ENCODE results near the gene PDPN. TPM values are rescaled to one million over a fixed set of nuclear protein-coding genes. Genes with fewer than 3 reads are reported as not detected.
A peak's percentile ranks its signal among the peaks of the same experiment; 100 is the strongest.

Gene PDPN
- total RNA-seq, 1 donor from 2014 or later, result 3.2 TPM

DNA sequence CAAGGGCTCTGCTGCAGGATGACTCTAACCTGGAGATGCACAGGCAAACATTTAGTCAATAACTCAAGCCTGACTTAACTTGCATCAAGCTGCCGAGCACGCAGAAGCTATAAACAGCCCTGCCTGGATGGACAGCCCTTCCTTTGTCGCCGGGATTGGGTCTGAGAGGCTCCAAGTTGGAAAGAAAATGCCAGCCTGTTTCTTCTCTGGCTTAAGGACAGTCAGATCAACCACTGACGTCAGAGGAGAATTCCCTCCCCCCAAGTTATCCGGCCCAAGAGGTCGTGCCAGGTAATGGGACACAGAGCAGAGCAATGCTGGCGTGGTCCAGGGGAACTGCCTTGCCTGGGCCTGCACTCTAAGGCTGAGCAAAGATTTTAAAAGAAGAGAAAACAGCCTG is 42.8 kb upstream of the PDPN start:
- no peaks in the 10 kb centered on the region for H3K36me3 ChIP-seq (ENCODE audit: control insufficient read depth, insufficient read depth, low read length)
- no peak for FAIRE-seq
- H3K4me3 ChIP-seq (ENCODE audit: low read depth, low read length), result no peak overlapping the region
- no peaks in the 10 kb centered on the region for H3K27me3 ChIP-seq (ENCODE audit: control insufficient read depth, insufficient read depth, low read length)
- TF ChIP-seq, protein P1, sequence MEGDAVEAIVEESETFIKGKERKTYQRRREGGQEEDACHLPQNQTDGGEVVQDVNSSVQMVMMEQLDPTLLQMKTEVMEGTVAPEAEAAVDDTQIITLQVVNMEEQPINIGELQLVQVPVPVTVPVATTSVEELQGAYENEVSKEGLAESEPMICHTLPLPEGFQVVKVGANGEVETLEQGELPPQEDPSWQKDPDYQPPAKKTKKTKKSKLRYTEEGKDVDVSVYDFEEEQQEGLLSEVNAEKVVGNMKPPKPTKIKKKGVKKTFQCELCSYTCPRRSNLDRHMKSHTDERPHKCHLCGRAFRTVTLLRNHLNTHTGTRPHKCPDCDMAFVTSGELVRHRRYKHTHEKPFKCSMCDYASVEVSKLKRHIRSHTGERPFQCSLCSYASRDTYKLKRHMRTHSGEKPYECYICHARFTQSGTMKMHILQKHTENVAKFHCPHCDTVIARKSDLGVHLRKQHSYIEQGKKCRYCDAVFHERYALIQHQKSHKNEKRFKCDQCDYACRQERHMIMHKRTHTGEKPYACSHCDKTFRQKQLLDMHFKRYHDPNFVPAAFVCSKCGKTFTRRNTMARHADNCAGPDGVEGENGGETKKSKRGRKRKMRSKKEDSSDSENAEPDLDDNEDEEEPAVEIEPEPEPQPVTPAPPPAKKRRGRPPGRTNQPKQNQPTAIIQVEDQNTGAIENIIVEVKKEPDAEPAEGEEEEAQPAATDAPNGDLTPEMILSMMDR (IDR thresholded peaks at IDR 0.05; ENCODE audit: insufficient read depth, low read length, severe bottlenecking), result no peak
- DNase-seq (ENCODE audit: low read depth), result no peak

DNA sequence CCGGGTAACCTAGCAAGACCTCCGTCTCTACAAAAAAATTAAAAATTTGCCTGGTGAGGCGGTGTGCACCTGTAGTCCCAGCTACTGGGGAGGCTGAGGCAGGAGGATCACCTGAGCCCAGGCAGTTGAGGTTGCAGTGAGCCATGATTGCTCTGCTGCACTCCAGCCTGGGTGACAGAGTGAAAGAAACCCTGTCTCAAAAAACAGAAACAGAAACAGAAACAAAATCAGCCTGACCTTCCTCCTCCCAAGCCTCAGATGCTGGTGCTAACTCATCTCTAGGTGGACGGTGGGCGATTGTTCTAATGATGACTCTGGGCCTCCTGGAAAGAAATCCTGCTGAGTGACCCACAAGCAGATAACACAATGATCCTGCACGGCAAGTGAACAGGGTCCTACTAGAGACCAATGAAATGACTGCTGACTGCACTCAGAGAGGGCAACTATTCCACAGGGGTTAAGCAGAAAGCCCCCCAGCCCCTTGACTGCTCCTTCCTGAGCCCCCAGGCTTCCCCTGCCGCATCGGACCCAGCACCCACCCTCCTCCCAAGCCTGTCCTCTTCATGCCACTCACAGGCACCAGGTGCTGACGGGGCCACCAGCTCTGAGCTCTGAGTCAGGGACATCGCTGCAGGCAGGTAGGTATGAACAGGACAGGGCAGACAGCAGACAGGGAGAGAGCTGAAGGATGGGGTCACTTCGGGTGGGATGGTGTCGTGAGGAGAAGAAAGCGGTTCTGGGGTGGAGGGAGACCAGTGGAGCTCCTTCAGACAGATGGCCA is 42.0 kb upstream of the PDPN start:
- no peaks in the 10 kb centered on the region for H3K27me3 ChIP-seq (ENCODE audit: control insufficient read depth, insufficient read depth, low read length)
- TF ChIP-seq, protein P1 (IDR thresholded peaks at IDR 0.05; ENCODE audit: insufficient read depth, low read length, severe bottlenecking), result no peak
- DNase-seq (ENCODE audit: low read depth) (no peak), FAIRE-seq (no peak)
- H3K4me3 ChIP-seq (ENCODE audit: low read depth, low read length), result no peak overlapping the region
- no peaks in the 10 kb centered on the region for H3K36me3 ChIP-seq (ENCODE audit: control insufficient read depth, insufficient read depth, low read length)

DNA sequence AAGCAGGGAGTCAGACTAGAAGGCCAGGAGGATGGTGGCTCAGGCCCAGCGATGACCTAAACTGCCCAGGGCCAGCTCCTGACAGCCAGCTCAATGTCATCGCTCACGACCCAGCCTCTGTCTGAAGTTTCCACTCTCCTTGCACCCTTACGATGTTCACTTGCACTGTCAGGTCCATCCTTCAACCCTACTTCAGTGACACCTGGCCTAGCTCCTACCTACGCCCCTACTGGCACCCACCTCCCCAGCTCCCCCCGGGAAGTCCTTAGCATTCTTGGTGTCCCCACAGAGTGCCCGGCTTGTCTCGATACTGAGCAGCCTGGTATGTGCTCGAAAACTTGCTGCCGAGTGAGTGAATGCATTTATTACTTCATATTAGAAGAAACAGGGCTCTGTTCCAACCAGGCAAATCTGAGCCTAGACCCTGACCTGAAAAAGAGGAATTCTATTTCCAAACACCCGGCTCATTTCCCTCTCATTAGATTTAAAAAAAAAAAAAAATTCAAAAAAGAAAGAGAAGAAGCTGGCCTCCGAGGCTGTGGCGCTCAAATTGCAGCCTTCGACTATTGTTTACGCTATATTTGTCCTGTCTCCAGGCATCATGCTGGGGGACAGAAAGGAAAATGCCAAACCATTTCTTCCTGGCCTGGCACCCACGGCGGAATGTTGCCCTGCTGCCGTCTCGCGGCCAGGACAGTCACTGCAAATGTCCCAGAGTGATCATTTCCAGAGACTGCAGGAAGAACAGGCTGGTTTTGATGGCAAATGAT is 40.0 kb upstream of the PDPN start:
- DNase-seq (ENCODE audit: low read depth) (peak; percentile 22), FAIRE-seq (peak; percentile 32)
- Histone ChIP-seq H3K36me3 (ENCODE audit: control insufficient read depth, insufficient read depth, low read length) (no peaks in the 10 kb centered on the region), H3K27me3 (ENCODE audit: control insufficient read depth, insufficient read depth, low read length) (no peaks in the 10 kb centered on the region), H3K4me3 (ENCODE audit: low read depth, low read length) (no peak overlapping the region)
- TF ChIP-seq, protein P1 (IDR thresholded peaks at IDR 0.05; ENCODE audit: insufficient read depth, low read length, severe bottlenecking), result peak; percentile 76

DNA sequence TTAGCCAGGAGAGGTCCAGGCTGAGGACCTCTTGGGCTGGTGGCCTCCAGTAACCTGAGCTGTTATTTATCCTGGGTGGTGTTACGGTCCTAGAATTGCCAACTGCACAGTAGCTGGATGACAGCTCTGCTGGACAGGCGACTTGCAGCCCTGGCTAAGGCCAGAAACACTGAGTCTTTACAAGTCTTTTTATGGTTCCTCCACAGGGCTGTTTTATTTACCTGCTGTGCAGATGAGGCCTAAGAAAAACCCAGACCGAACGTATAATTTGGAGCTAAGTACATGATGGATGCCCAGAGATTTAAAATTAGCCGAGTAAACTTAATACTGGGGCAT is 39.4 kb upstream of the PDPN start:
- no peaks in the 10 kb centered on the region for H3K27me3 ChIP-seq (ENCODE audit: control insufficient read depth, insufficient read depth, low read length)
- TF ChIP-seq, protein P1 (IDR thresholded peaks at IDR 0.05; ENCODE audit: insufficient read depth, low read length, severe bottlenecking), result no peak
- no peak for FAIRE-seq
- H3K4me3 ChIP-seq (ENCODE audit: low read depth, low read length), result no peak overlapping the region
- H3K36me3 ChIP-seq (ENCODE audit: control insufficient read depth, insufficient read depth, low read length), result no peaks in the 10 kb centered on the region
- no peak for DNase-seq (ENCODE audit: low read depth)

DNA sequence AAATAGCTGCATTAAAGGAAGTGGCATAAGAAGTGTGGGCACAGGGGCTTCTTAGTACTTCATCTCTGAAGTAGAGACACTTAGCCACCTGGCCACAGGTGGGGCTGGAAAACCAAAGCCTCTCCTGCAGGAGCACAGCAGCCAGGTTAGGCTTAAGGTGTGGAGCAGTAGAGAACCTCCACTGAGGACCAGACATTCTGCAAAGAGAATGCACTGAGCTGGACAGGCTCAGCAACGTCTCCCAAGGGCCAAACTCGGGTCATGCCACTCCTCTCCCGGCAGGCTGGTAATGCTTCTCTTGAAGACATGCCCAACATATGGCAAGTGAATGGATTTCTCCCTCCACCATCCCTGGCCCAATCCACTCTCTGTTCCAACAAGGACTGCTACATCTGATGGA is 36.8 kb upstream of the PDPN start:
- Histone ChIP-seq H3K4me3 (ENCODE audit: low read depth, low read length) (no peak overlapping the region), H3K27me3 (ENCODE audit: control insufficient read depth, insufficient read depth, low read length) (no peaks in the 10 kb centered on the region), H3K36me3 (ENCODE audit: control insufficient read depth, insufficient read depth, low read length) (no peaks in the 10 kb centered on the region)
- TF ChIP-seq, protein P1 (IDR thresholded peaks at IDR 0.05; ENCODE audit: insufficient read depth, low read length, severe bottlenecking), result no peak
- FAIRE-seq, result peak; percentile 58
- DNase-seq (ENCODE audit: low read depth), result no peak
